Measurements from ENCODE around the gene CACNA1S.

DNA sequence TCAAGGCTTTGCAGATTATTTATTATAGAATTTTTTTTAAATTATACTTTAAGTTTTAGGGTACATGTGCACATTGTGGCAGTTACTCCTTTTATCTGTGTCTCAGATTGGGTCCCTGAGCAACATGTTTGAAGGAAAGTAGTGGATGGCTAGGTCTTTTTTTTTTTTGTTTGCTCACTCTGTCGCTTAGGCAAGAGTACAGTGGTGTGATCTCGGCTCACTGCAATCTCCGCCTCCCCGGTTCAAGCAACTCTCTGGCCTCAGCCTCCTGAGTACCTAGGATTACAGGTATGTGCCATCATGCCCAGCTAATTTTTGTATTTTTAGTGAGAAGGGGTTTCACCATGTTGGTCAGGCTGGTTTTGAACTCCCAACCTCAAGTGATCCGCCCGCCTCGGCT lies 49.1 kb downstream of the CACNA1S start:
- TF ChIP-seq, protein P1, sequence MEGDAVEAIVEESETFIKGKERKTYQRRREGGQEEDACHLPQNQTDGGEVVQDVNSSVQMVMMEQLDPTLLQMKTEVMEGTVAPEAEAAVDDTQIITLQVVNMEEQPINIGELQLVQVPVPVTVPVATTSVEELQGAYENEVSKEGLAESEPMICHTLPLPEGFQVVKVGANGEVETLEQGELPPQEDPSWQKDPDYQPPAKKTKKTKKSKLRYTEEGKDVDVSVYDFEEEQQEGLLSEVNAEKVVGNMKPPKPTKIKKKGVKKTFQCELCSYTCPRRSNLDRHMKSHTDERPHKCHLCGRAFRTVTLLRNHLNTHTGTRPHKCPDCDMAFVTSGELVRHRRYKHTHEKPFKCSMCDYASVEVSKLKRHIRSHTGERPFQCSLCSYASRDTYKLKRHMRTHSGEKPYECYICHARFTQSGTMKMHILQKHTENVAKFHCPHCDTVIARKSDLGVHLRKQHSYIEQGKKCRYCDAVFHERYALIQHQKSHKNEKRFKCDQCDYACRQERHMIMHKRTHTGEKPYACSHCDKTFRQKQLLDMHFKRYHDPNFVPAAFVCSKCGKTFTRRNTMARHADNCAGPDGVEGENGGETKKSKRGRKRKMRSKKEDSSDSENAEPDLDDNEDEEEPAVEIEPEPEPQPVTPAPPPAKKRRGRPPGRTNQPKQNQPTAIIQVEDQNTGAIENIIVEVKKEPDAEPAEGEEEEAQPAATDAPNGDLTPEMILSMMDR (IDR thresholded peaks at IDR 0.05), result no peak
- TF ChIP-seq POLR2A (IDR thresholded peaks at IDR 0.05), result no peak
